ENCODE data around the gene RNF13. TPM values are rescaled to one million over a fixed set of nuclear protein-coding genes. Genes with fewer than 3 reads are reported as not detected.

Gene RNF13
- total RNA-seq, 1 experiment from 2014 or later, result 36.5 TPM

DNA sequence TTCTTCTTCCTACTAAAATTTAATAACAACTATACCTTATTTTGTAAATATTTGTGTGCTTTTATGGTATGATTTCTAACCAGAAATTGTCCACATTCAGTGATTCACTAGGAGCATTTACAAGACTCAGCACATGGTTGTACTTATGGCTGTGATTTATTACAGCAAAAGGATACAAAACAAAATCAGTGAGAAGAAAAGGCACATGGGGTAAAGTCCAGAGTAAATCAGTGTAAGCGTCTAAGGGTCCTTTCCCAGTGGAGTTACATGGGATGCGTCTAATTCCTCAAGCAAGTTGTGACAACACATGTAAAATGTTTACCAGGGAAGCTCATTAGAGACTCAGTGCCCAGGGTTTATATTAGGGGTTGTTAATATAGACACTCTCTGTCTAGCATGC lies 31.1 kb downstream of the RNF13 start:
- Mint-ChIP-seq H3K27me3 (ENCODE audit: insufficient read depth, unreplicated experiment) (no peaks in the 10 kb centered on the region), H3K4me1 (ENCODE audit: insufficient read depth, unreplicated experiment) (peaks cover 41% of the 10 kb centered on the region), H3K4me3 (ENCODE audit: unreplicated experiment) (no peak overlapping the region), H3K9me3 (ENCODE audit: unreplicated experiment) (no peaks in the 10 kb centered on the region), H3K36me3 (ENCODE audit: insufficient read depth, unreplicated experiment) (peaks cover 13% of the 10 kb centered on the region), H3K27ac (ENCODE audit: low read depth, unreplicated experiment) (no peak overlapping the region)
- CTCF ChIA-PET, result interaction anchor here (0.8 to 1.2 kb wide), 2 partner anchors 36 to 77 kb away, joined by 3 to 7 read pairs; no protein-coding TSS in a partner anchor
- no peak for TF ChIP-seq CTCF (IDR thresholded peaks at IDR 0.05; ENCODE audit: unreplicated experiment)
- DNase-seq (ENCODE audit: unreplicated experiment), result no peak
- intact Hi-C loops (cut with micrococcal nuclease), result no loop called here
- no TSS peak for BruUV-seq (replicated peaks)
- POLR2A ChIA-PET, result interaction anchor here (0.7 kb wide), 2 partner anchors 10 to 367 kb away, joined by 3 read pairs; no protein-coding TSS in a partner anchor

- no peak for DNase-seq (ENCODE audit: unreplicated experiment)
- no TSS peak for BruUV-seq (replicated peaks)
- POLR2A ChIA-PET, result interaction anchor here (0.7 kb wide), 1 partner anchor 1458 kb away, joined by 3 read pairs; no protein-coding TSS in a partner anchor
- Mint-ChIP-seq H3K4me3 (ENCODE audit: unreplicated experiment) (no peak overlapping the region), H3K36me3 (ENCODE audit: insufficient read depth, unreplicated experiment) (peaks cover 27% of the 10 kb centered on the region), H3K27ac (ENCODE audit: low read depth, unreplicated experiment) (no peak overlapping the region), H3K9me3 (ENCODE audit: unreplicated experiment) (no peaks in the 10 kb centered on the region), H3K4me1 (ENCODE audit: insufficient read depth, unreplicated experiment) (peaks cover 29% of the 10 kb centered on the region), H3K27me3 (ENCODE audit: insufficient read depth, unreplicated experiment) (no peaks in the 10 kb centered on the region)
- intact Hi-C loops (cut with micrococcal nuclease), result no loop called here
- CTCF ChIA-PET, result interaction anchor here (0.5 to 1.1 kb wide), 5 partner anchors 11 to 82 kb away, joined by 3 to 5 read pairs (median 3); no protein-coding TSS in a partner anchor
- TF ChIP-seq CTCF (IDR thresholded peaks at IDR 0.05; ENCODE audit: unreplicated experiment), result no peak
Observed at GRCh38 chr3:149845570-149846244, 32.7 kb downstream of the RNF13 start.

DNA sequence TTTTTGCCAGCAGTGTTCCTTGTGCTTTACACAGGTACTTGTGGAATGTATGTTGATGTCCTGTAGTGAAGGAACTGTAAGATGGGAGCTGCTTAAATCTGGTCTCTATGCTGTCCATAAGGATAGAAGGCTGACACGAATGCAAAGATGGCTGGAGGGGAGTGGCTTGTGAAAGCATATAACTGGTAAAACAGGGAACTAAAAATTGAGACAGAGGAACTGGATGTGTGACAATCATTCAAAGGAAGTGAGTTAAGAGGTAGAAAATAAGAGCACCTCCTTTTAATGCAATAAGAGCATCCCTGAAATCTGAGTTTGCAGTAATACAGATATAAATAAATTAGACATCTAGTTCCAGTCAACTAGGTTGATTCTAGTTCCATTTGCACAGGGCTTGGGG lies 35.2 kb downstream of the RNF13 start:
- peaks cover 23% of the 10 kb centered on the region for H3K4me1 Mint-ChIP-seq (ENCODE audit: insufficient read depth, unreplicated experiment)
- no peak overlapping the region for H3K27ac Mint-ChIP-seq (ENCODE audit: low read depth, unreplicated experiment)
- intact Hi-C loops (cut with micrococcal nuclease), result no loop called here
- peaks cover 41% of the 10 kb centered on the region for H3K36me3 Mint-ChIP-seq (ENCODE audit: insufficient read depth, unreplicated experiment)
- H3K9me3 Mint-ChIP-seq (ENCODE audit: unreplicated experiment), result no peaks in the 10 kb centered on the region
- H3K27me3 Mint-ChIP-seq (ENCODE audit: insufficient read depth, unreplicated experiment), result no peaks in the 10 kb centered on the region
- H3K4me3 Mint-ChIP-seq (ENCODE audit: unreplicated experiment), result no peak overlapping the region
- ChIA-PET POLR2A (interaction anchor here (0.5 to 1.2 kb wide), 2 partner anchors 8 to 39 kb away, joined by 4 read pairs; no protein-coding TSS in a partner anchor), CTCF (interaction anchor here (0.6 kb wide), 3 partner anchors 40 to 77 kb away, joined by 3 read pairs; no protein-coding TSS in a partner anchor)
- BruUV-seq (replicated peaks), result no TSS peak
- TF ChIP-seq CTCF (IDR thresholded peaks at IDR 0.05; ENCODE audit: unreplicated experiment), result no peak
- no peak for DNase-seq (ENCODE audit: unreplicated experiment)

DNA sequence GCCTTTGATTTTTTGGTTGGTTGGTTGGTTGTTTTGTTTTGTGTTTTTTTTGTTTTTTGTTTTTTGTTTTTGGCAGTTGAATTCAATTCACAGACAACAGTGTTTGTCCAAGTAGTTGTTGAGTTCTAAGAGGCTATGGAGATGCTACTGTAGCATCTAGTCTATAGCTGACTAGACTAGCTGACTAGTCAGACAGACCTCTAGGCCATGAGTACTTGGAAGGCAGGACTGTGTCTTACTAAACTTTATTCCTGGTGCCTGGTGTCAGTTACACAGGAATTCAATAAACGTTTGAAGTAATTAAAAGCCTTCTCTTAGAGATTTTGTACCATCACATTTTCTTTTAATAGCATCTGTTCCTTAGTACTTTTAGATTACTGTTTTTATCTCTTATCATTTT lies 35.7 kb downstream of the RNF13 start:
- CTCF ChIA-PET, result no interaction called here
- H3K4me3 Mint-ChIP-seq (ENCODE audit: unreplicated experiment), result no peak overlapping the region
- no peak for DNase-seq (ENCODE audit: unreplicated experiment)
- H3K4me1 Mint-ChIP-seq (ENCODE audit: insufficient read depth, unreplicated experiment), result peaks cover 23% of the 10 kb centered on the region
- BruUV-seq (replicated peaks), result no TSS peak
- peaks cover 41% of the 10 kb centered on the region for H3K36me3 Mint-ChIP-seq (ENCODE audit: insufficient read depth, unreplicated experiment)
- H3K27ac Mint-ChIP-seq (ENCODE audit: low read depth, unreplicated experiment), result no peak overlapping the region
- H3K27me3 Mint-ChIP-seq (ENCODE audit: insufficient read depth, unreplicated experiment), result no peaks in the 10 kb centered on the region
- no peak for TF ChIP-seq CTCF (IDR thresholded peaks at IDR 0.05; ENCODE audit: unreplicated experiment)
- intact Hi-C loops (cut with micrococcal nuclease), result no loop called here
- H3K9me3 Mint-ChIP-seq (ENCODE audit: unreplicated experiment), result no peaks in the 10 kb centered on the region
- POLR2A ChIA-PET, result interaction anchor here (0.5 to 1.2 kb wide), 2 partner anchors 9 to 40 kb away, joined by 4 read pairs; no protein-coding TSS in a partner anchor

Data from MCF 10A (cell line).